GM11168 (cell line): ENCODE measurements around the gene DNAAF5.
"Not testable (repeated sequence)": the region's sequence is repeated elsewhere in the genome, so short reads cannot be mapped to it uniquely, and the experiment has no call there.

Experiments used
- in situ Hi-C: fragments of 300-500 bp; cut with MboI; formaldehyde crosslinking; loops from one replicate; pipeline ENCODE4 v1.12.0; 2022; ENCODE audit warnings: low sequenced_read_pairs; ENCODE audit not compliant: unreplicated experiment

Gene DNAAF5

DNA sequence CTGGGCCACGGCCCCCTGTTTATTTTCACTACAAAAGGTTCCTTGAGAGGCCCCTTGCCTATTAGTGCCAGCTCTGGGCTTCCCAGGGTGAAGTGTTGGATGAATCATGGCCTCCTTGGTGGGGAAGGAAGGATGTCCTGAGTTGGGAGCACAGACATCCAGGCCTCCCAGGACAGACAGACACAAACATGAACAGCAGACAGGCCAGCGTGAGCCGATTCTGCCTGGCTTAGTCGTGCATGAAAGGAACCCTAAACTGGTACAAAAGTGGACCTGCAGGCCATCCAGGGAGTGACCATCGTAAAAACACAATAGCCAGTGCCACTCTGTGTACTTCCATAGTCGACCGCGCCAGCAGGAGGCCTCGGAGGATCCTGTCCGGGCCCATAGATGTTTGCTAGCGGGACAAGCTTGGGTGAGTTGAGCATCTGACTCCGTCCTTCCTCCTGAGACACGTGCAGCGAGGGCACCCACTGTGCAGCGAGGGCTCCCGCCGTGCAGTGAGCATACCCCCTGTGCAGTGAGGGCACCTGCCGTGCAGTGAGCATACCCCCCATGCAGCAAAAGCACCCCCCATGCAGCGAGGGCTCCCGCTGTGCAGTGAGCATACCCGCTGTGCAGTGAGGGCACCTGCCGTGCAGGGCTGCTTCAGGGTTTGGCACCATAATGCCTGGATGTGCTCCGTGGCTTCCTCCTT, 51.9 kb downstream of the DNAAF5 start:
- in situ Hi-C loops, result no loop called here

DNA sequence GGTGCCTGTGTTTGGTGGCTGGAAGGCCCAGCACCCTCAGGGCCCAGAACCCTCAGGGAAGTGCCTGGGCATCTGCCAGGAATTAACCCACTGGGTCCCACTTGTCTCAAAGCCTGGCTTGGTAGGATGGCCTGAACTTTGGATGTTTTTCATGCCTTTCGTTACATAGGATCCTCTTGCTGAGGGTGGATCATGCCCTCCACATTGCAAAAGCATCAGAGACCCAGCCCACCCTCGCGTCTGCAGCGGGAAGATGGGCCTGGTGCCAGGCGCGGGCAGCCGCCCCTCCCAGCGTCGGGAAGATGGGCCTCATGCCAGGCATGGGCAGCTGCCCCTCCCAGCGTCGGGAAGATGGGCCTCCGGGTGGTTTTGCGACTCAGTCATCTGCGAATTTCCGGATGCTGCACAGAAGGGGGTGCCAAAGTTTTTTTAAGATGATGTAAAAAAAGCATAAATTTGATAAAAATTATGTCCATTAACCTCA, 52.5 kb downstream of the DNAAF5 start:
- in situ Hi-C loops, result no loop called here

DNA sequence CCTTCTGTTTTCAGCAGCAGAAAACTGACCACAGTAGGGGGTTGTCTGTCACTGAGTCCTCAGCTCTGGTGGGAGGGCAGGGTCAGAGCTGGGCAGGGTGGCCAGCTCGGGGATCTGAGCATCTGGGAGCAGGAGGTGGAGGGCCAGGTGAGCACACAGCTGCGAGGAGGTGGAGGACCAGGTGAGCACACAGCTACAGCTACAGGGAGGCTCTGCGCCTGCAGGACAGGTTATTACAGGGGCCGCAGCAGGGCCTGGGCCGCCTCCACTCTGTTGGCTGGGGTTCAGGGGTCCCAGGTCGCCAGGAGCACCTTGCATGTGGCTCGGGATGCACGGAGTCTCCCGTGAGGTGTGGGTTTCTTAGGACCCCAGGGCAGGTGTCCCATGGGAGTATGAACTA, 53.0 kb downstream of the DNAAF5 start:
- in situ Hi-C loops, result no loop called here

DNA sequence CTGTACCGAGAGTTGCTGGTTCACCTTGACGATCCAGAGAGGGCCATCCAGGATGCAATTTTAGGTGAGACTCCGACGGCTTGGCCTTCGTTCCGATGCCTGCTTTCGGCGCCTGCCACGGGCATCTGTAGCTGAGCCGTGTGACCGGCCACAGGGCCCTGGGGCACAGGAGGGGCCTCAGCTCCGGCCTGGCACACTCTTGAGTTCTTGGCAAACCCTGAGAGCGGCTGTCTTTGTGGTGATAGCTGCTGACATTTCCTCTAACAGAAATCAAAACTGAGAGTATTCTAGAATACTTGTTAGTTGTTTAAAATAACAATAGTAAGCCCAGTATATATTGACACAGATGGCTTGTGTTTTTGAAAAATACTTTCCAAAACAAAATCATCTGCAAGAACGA, 53.6 kb downstream of the DNAAF5 start:
- in situ Hi-C loops, result no loop called here

- in situ Hi-C loops, result no loop called here
Measured at GRCh38 chr7:780516-780915, 54.0 kb downstream of the DNAAF5 start.

DNA sequence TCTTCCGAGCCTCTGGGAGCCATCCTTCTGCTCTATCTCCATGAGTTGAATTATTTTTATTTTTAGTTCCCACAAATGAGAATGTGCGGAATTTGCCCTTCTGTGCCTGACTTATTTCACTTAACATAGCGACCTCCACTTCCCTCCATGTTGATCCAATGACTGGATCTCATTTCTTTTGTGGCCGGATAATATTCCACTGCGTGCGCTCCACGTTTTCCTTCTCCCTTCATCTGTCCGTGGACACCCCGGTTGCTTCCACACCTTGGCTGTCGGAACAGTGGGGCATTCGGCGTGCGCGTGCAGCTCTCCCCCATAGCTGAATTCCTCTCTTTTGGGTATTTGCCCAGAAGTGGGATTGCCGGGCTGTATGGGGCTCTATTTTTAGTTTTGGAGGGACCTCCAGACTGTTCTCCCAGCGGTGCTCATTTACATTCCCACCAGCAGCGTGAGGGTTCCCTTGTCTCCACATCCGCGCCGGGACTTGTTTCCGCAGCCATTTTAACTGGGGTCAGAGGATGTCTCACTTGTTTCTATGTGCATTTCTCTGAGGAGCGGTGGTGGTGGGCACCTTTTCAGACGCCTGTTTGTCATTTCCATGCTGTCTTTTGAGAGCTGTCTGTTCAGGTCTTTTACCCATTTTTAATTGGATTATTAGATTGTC, 54.8 kb downstream of the DNAAF5 start:
- in situ Hi-C loops, result no loop called here

DNA sequence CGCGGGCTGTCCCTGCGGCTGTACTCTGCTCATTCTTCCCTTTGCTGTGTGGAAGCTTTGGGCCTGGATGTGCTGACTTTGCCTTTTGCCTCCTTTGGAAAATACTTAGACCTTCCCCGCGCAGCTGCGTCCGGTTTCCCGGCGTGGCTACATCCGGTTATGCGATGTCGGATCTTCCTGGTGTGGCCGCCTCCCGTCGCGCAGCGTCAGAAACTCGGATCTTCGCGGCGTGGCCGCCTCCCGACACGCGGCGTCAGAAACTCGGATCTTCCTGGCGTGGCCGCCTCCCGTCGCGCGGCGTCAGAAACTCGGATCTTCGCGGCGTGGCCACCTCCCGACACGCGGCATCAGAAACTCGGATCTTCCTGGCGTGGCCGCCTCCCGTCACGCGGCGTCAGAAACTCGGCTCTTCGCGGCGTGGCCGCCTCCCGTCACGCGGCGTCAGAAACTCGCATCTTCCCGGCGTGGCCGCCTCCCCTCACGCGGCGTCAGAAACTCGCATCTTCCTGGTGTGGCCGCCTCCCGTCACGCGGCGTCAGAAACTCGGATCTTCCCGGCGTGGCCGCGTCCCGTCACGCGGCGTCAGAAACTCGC, 55.5 kb downstream of the DNAAF5 start:
- in situ Hi-C loops, result no loop called here

GRCh38 chr7:782718-783449, 56.4 kb downstream of the DNAAF5 start:
- in situ Hi-C loops, result no loop called here

GRCh38 chr7:783556-784490, 57.3 kb downstream of the DNAAF5 start:
- in situ Hi-C loops, result no loop called here

- in situ Hi-C loops, result no loop called here
Measured at GRCh38 chr7:784971-785370, 58.5 kb downstream of the DNAAF5 start.

- in situ Hi-C loops, result no loop called here
Measured at GRCh38 chr7:785416-785815, 58.9 kb downstream of the DNAAF5 start.

DNA sequence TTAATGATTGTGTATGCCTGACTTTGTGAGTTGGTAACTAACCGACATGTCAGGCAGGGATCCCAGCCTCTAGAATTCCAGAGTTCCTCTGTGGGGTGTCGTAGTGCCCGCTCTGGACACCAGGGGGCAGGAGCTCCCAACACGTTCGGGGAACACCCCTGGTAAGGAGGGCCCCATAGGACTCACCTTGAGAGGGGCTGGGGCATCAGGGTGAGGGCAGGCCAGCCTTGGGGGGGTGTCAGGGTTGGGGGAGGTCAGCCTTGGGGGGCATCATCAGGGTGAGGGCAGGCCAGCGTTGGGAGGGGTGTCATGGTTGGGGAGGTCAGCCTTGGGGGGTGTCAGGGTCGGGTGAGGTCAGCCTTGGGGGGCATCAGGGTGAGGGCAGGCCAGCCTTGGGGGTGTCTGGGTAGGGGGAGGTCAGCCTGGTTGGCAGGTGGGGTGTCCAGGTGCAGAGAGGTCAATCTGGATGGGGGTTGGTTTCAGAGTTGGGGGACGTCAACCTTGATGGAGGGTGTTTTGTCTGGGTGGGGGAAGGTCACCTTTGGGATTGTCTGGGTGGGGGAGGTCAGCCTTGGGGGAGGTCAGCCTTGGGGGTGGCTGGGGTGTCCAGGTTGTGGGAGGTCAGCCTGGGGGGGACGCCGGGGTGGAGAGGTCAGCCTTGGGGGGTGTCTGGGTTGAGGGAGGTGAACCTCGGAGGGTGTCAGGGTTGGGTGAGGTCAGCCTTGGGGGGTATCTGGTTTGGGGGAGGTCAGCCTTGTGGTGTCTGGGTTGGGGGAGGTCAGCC, 60.2 kb downstream of the DNAAF5 start:
- in situ Hi-C loops, result no loop called here

GRCh38 chr7:787332-788240, 61.1 kb downstream of the DNAAF5 start:
- in situ Hi-C loops, result no loop called here

DNA sequence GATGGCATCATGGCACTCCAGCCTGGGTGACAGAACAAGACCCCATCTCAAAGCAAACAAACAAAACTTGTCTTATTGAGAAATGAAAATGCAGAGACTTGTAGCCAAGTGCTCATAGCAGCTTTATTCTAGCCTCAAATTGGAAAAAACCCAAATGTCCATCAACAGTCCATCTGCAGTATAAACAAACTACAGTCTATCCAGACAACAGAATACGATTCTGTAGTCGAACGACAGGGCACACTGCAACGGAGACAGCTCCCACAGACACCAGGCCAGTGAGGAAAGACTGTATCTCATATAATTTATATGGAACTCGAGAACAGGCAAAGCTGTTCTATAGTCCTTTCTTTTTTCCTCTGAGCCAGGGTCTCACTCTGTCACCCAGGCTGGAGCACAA, 65.0 kb downstream of the DNAAF5 start:
- in situ Hi-C loops, result loop anchor here (5.0 kb wide), 1 partner anchor 76 kb away; no protein-coding TSS in a partner anchor

GRCh38 chr7:794207-794606, 67.7 kb downstream of the DNAAF5 start:
- in situ Hi-C loops, result loop anchor here (5.0 kb wide), 1 partner anchor 73 kb away; no protein-coding TSS in a partner anchor

DNA sequence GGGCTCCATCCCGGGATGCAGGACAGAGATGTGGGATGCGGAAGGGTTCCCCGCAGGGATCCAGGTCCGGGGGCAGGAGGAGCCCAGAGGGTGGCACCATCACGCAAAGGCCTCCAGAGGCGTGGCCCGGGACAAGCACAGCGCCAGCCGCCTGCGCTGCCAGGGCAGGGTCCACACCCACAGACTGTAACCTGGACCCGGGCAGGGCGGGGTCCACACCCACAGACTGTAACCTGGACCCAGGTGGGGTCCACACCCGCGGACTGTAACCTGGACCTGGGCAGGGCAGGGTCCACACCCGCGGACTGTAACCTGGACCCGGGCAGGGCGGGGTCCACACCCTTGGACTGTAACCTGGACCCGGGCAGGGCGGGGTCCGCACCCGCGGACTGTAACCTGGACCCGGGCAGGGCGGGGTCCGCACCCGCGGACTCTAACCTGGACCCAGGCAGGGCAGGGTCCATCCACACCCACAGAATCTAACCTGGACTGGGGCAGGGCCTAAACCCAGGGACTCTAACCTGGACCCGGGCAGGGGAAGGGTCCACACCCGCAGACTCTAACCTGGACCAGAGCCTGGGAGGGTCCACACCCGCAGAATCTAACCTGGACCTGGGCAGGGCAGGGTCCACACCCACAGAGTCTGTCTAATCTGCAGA, 68.3 kb downstream of the DNAAF5 start:
- in situ Hi-C loops, result loop anchor here (5.0 kb wide), 1 partner anchor 73 kb away; no protein-coding TSS in a partner anchor

GRCh38 chr7:796434-797169, 70.1 kb downstream of the DNAAF5 start:
- in situ Hi-C loops, result not testable (repeated sequence)
